GM19025 (cell line): ENCODE results near the gene MAP4K4.
"Not testable (repeated sequence)": the region's sequence is repeated elsewhere in the genome, so short reads cannot be mapped to it uniquely, and the experiment has no call there.

Experiments
- ATAC-seq: cut with Tn5 transposase; IDR thresholded peaks from one replicate; pipeline ENCODE4 v1.9.1; 2021; ENCODE audit warnings: mild to moderate bottlenecking, low read depth, moderate library complexity; ENCODE audit not compliant: unreplicated experiment

The MAP4K4 gene

GRCh38 chr2:101893681-101894381 lies 196.3 kb downstream of the MAP4K4 start:
- no peak for ATAC-seq

GRCh38 chr2:101895039-101895438 lies 197.5 kb downstream of the MAP4K4 start:
- no peak for ATAC-seq

GRCh38 chr2:101895819-101896322 lies 198.4 kb downstream of the MAP4K4 start:
- no peak for ATAC-seq

- no peak for ATAC-seq
Observed at GRCh38 chr2:101897301-101897700, 199.8 kb downstream of the MAP4K4 start.

GRCh38 chr2:101899265-101899664 lies 201.8 kb downstream of the MAP4K4 start:
- no peak for ATAC-seq

- no peak for ATAC-seq
Observed at GRCh38 chr2:101899871-101900270, 202.4 kb downstream of the MAP4K4 start.

- peak; percentile 64 for ATAC-seq
Observed at GRCh38 chr2:101900375-101900774, 202.9 kb downstream of the MAP4K4 start.

GRCh38 chr2:101901241-101901640 lies 203.7 kb downstream of the MAP4K4 start:
- no peak for ATAC-seq

GRCh38 chr2:101902169-101902568 lies 204.7 kb downstream of the MAP4K4 start:
- no peak for ATAC-seq

GRCh38 chr2:101904916-101905315 lies 207.4 kb downstream of the MAP4K4 start:
- ATAC-seq = no peak

- ATAC-seq = no peak
Observed at GRCh38 chr2:101905746-101906336, 208.3 kb downstream of the MAP4K4 start.

- no peak for ATAC-seq
Observed at GRCh38 chr2:101909760-101910159, 212.3 kb downstream of the MAP4K4 start.

GRCh38 chr2:101912545-101912944 lies 215.0 kb downstream of the MAP4K4 start:
- ATAC-seq = peak; percentile 63

GRCh38 chr2:101921319-101921952 lies 223.9 kb downstream of the MAP4K4 start:
- no peak for ATAC-seq

- no peak for ATAC-seq
Observed at GRCh38 chr2:101921953-101922325, 224.4 kb downstream of the MAP4K4 start.

- ATAC-seq = not testable (repeated sequence)
Observed at GRCh38 chr2:101924311-101924710, 226.8 kb downstream of the MAP4K4 start.

GRCh38 chr2:101930019-101930418 lies 232.5 kb downstream of the MAP4K4 start:
- no peak for ATAC-seq

GRCh38 chr2:101930847-101931246 lies 233.3 kb downstream of the MAP4K4 start:
- no peak for ATAC-seq

GRCh38 chr2:101931402-101931801 lies 233.9 kb downstream of the MAP4K4 start:
- no peak for ATAC-seq

- ATAC-seq = not testable (repeated sequence)
Observed at GRCh38 chr2:101935764-101936163, 238.3 kb downstream of the MAP4K4 start.

- no peak for ATAC-seq
Observed at GRCh38 chr2:101942851-101943250, 245.3 kb downstream of the MAP4K4 start.
